K562 (cell line): ENCODE results near the gene MRPL40. TPM values are rescaled to one million over a fixed set of nuclear protein-coding genes. Genes with fewer than 3 reads are reported as not detected.

Experiments used
- ARID3B ChIP-seq: fragments of 250-450 bp; sonication (Bioruptor Pico); IDR thresholded peaks from 2 replicates; pipeline ENCODE4 v1.4.0; 2020; ENCODE audit warnings: borderline replicate concordance
- BCLAF1 ChIP-seq, 2 experiments: fragments of 450-650 bp in 1 of 2; IDR thresholded peaks; 2 replicates each; pipeline ENCODE4 v1.6.1; 2011 to 2017; ENCODE audit warnings: low read depth in 2 of 2, antibody characterized with exemption in 1 of 2, borderline replicate concordance in 1 of 2, low read length in 1 of 2, mild to moderate bottlenecking in 1 of 2, mixed read lengths in 1 of 2; ENCODE audit not compliant: control insufficient read depth in 1 of 2
- CREB1 ChIP-seq, 2 experiments: sonication (generic) in 1 of 2; formaldehyde crosslinking in 1 of 2; IDR thresholded peaks; 2 replicates each; pipeline versions ENCODE4 v1.6.1 to v1.8.0; 2012 to 2022; ENCODE audit warnings: inconsistent platforms in 1 of 2, mild to moderate bottlenecking in 1 of 2, missing genetic modification reagents in 1 of 2, moderate library complexity in 1 of 2
- E2F3 ChIP-seq: fragments of 250-450 bp; sonication (Bioruptor Pico); IDR thresholded peaks from 2 replicates; pipeline ENCODE4 v1.4.0; 2020; ENCODE audit warnings: mild to moderate bottlenecking
- E2F6 ChIP-seq, 2 experiments: IDR thresholded peaks; 2 replicates each; pipeline ENCODE4 v1.6.1; 2011; ENCODE audit warnings: borderline replicate concordance in 1 of 2, control low read depth in 1 of 2, low read depth in 1 of 2, low read length in 1 of 2, mild to moderate bottlenecking in 1 of 2, mixed read lengths in 1 of 2, moderate library complexity in 1 of 2; ENCODE audit not compliant: insufficient read depth in 1 of 2, insufficient read length in 1 of 2, poor library complexity in 1 of 2, severe bottlenecking in 1 of 2; ENCODE audit errors: extremely low read depth in 1 of 2
- IRF1 ChIP-seq: sonication (generic); formaldehyde crosslinking; IDR thresholded peaks from 2 replicates; pipeline ENCODE4 v1.8.0; 2022; ENCODE audit warnings: missing genetic modification reagents, mild to moderate bottlenecking, borderline replicate concordance
- MTA2 ChIP-seq: fragments of 450-650 bp; IDR thresholded peaks from 2 replicates; pipeline ENCODE4 v1.6.1; 2016; ENCODE audit warnings: low read depth
- MTA3 ChIP-seq: fragments of 450-650 bp; formaldehyde crosslinking; IDR thresholded peaks from 2 replicates; pipeline ENCODE4 v1.6.1; 2017; ENCODE audit warnings: mild to moderate bottlenecking, borderline replicate concordance
- NR2F6 ChIP-seq: fragments of 450-650 bp; formaldehyde crosslinking; IDR thresholded peaks from 2 replicates; pipeline ENCODE4 v1.4.0; 2020; ENCODE audit warnings: mild to moderate bottlenecking
- RCOR1 ChIP-seq, 2 experiments: IDR thresholded peaks; 2 replicates each; pipeline ENCODE4 v1.6.1; 2012; ENCODE audit warnings: low read depth in 2 of 2, low read length in 2 of 2, borderline replicate concordance in 1 of 2, improper control_type of control experiment in 1 of 2
- TRIM25 ChIP-seq: fragments of 450-650 bp; IDR thresholded peaks from 2 replicates; pipeline ENCODE4 v1.7.0; 2016; ENCODE audit warnings: borderline replicate concordance
- ZBED1 ChIP-seq: IDR thresholded peaks from 2 replicates; pipeline ENCODE4 v1.6.1; 2014
- ZNF146 ChIP-seq: IDR thresholded peaks from one replicate; pipeline ENCODE4 v1.6.1; 2018; ENCODE audit warnings: missing compliant biosample characterization; ENCODE audit not compliant: unreplicated experiment
- ZNF23 ChIP-seq: fragments of 250-450 bp; sonication (Bioruptor Pico); IDR thresholded peaks from 2 replicates; pipeline ENCODE4 v1.4.0; 2020; ENCODE audit warnings: mild to moderate bottlenecking
- ZNF408 ChIP-seq: fragments of 250-450 bp; sonication (Bioruptor Pico); IDR thresholded peaks from 2 replicates; pipeline ENCODE4 v1.4.0; 2020; ENCODE audit warnings: low read depth, mild to moderate bottlenecking, moderate library complexity
- ZNF507 ChIP-seq: conservative IDR thresholded peaks from 2 replicates; pipeline ENCODE4 v1.6.1; 2017; ENCODE audit warnings: missing genetic modification characterization, missing compliant biosample characterization
- ZNF79 ChIP-seq: fragments of 250-450 bp; sonication (Bioruptor Pico); IDR thresholded peaks from 2 replicates; pipeline ENCODE4 v1.4.0; 2020; ENCODE audit warnings: low read depth, mild to moderate bottlenecking, moderate library complexity
- polyA plus RNA-seq, 8 experiments: library from polyadenylated mRNA; depleted of rRNA in 4 of 8; stranded (reverse) in 5 of 8; unstranded in 3 of 8; fragments of >200 nt; fragmentation: Nextera tagmentation in 2 of 8; fragmentation: Illumina TruSeq in 1 of 8; extraction: Ambion mirVana in 2 of 8; extraction: Trizol in 1 of 8; gene quantifications; 2 replicates each; pipeline versions ENCODE4 v1.2.1 to v1.2.3, GENCODE V29; 2011 to 2014; ENCODE audit warnings: inconsistent platforms in 1 of 8, missing spikeins in 1 of 8
- total RNA-seq, 7 experiments: library from RNA; depleted of rRNA in 6 of 7; stranded (reverse); fragments of >200 nt in 6 of 7; fragmentation: Illumina TruSeq in 2 of 7; extraction: Trizol in 2 of 7; gene quantifications; 2 replicates each; pipeline versions ENCODE4 v1.2.1 to v1.2.3, GENCODE V29; 2011 to 2021; ENCODE audit warnings: low replicate concordance in 1 of 7

Gene MRPL40
- total and polyA plus RNA-seq, 9 of the 15 experiments (the other 6 are each of a cell fraction or from before 2014, with no cell fraction given): 132 to 652 (median 208) TPM

- TF ChIP-seq IRF1 (CRISPR knock-in tag) (no peak), MTA3 (no peak), E2F3 (peak; percentile 98), ZBED1 (no peak), CREB1 (IDR thresholded peaks at IDR 0.05) (no peak), CREB1 (CRISPR knock-in tag; IDR thresholded peaks at IDR 0.05) (no peak), NR2F6 (CRISPR knock-in tag) (peak; percentile 84; the same call in 1 of the 2 replicates), ZNF146 (CRISPR knock-in tag) (no peak), TRIM25 (no peak), ZNF408 (no peak), ZNF23 (CRISPR knock-in tag) (no peak; the same call in none of the 2 replicates), BCLAF1 (IDR thresholded peaks at IDR 0.05; ENCODE audit: borderline replicate concordance in 1 of 2, control insufficient read depth in 1 of 2, low read depth in 2 of 2, low read length in 1 of 2) (no peak), RCOR1 (IDR thresholded peaks at IDR 0.05; ENCODE audit: borderline replicate concordance in 1 of 2, low read depth in 2 of 2, low read length in 2 of 2) (peak; percentile 67 to 88), ZNF79 (CRISPR knock-in tag) (peak; percentile 88), ARID3B (CRISPR knock-in tag) (peak; percentile 97), E2F6 (IDR thresholded peaks at IDR 0.05; ENCODE audit: borderline replicate concordance in 1 of 2, extremely low read depth in 1 of 2, insufficient read depth in 1 of 2, insufficient read length in 1 of 2, low read depth in 1 of 2, low read length in 1 of 2, poor library complexity in 1 of 2, severe bottlenecking in 1 of 2) (peak in 1 of 2 experiments; percentile 99), MTA2 (no peak), ZNF507 (tag) (no peak)
Observed at GRCh38 chr22:19479355-19480172, 47.2 kb downstream of the MRPL40 start, which contains the start of gene CDC45 (continued).
